NCI-H226 (cell line): ENCODE measurements around the gene ANKS3.

ENCODE experiments used
- DNase-seq: peaks from one replicate; pipeline ENCODE4 v3.0.0-alpha.2; 2015

The ANKS3 gene

DNA sequence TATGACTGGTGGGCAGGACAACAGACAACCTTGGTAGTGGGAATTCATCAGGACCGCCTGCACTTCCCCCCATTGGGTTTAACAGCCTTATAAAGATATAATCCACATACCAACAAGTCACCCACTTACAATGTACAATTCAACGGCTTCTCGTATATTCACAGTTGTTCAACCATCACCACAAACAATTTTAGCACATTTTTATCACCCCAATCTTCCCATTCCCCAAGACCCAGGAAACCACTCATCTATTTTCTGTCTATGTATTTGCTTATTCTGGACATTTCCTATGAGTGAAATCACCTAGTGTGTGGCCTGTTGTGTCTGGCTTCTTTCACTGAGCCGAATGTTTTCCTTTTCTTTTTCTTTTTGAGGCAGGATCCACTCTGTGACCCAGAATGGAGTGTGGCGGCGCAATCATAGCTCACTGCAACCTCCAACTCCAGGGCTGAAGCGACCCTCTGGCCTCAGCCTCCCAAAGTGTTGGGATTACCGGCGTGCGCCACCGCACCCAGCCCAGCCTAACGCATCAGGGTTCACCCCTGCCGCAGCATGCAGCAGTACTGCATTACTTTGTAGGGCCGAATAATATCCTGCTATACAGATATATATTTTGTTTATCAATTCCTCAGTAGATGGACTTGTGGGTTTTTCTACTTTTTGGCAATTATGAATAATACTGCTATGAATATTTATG lies 10.9 kb downstream of the ANKS3 start:
- no peak for DNase-seq

DNA sequence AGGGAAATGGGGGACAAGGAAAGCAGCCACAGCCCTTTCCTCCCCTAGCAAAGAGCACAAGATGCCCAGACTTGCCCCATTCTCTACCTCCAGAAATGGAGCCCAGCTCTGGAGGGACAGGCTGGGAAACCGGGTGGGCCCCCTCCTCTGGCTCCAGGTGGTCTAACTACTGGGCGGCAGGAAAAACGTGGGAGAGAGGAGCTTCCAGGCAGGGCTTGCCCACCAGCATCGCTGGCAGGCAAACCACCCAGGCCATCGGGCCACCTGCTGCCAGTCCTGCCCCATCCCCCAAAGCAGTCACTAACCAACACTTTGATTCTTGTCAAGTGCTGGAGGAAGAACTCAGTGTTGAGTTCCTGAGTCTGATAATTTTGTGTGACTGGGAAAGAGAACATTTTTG lies 15.6 kb downstream of the ANKS3 start:
- no peak for DNase-seq

DNA sequence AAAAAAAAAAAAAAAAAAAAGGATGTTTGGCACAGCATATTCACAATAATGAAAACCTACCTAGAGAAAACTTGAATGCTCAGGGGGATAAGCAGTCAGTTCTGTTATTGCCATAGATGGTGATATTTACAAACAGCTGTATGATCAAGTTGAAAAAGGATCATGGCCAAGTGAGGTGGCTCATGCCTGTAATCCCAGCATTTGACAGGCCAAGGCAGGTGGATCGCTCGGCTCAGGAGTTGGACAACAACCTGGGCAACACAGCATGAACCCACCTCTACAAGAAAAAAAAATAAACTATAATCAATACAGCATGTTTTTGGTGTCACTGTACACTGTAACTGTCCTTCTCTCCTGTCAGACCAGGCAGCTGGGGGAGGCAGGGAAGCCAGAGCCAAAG lies 19.1 kb downstream of the ANKS3 start:
- no peak for DNase-seq

DNA sequence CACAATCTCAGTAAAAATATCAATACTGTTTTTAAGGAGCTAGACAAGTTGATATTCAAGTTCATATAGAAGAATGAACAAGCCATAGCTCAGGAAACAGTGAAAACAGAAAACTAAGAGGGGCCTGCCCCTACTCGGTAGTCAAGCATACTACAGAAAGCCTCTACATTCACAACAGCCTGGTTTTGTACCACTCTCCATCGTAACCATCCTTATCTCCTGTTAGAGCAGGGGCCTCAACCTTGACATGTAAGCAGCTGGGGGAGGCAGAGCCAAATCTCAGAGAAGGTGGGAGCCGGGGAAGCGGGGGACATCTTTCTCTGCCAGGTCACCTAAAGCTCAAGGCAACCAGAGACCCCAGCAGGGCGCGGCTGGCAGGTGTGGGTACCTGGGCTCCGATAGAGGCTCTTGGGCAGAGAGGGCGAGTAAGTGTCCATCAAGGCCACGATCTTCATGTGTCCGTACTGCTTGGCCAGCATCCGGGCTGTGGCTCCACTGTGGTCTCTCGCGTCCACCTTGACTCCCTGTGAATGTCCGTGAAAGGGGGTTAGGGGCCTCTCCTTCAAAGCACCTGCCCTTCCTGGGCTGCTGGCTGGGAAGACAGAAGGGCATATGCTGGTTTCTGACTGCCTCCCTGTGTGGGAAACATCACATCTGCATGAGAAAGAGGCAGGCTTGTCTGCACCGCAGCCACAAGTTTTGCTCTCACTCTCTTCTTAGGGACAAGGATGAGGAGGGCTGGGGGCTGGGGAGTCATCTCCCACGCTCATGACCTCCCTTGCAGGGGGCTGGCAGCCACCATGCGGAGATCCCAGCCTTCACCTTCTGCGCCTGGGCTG lies 20.2 kb downstream of the ANKS3 start:
- no peak for DNase-seq

DNA sequence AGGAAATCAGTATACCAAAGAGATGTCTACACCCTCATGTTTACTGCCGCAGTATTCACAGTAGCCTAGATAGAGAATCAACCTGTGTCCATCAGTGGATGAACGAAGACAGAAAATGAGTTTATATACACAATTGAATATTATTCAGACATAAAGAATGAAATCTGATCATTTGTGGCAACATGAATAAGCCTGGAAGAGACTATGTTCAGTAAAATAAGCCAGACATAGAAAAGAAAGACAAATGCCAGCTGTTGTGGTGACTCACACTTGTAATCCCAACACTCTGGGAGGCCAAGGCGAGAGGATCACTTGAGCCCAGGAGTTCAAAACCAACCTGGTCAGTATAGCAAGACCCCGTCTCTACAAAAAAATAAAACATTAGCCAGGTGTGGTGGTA lies 24.6 kb downstream of the ANKS3 start:
- DNase-seq, result no peak

DNA sequence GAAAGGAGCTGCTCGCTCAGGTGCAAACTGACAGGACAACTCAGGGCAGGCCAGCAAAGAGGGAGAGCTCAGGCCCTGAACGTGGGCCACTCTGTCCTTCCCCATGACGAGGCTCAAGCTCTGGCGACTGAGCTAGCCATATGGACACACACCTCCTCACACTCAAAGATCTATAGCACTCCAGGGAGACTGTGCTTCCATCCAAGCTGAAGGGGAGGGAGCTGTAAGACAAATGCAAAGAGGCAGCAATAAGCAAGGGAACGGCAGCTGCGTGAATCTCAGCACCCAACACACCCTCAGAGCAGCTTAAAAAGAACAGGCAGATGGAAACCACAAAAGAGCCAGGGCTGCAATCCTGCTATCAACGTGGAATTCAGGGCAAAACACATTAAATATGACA lies 27.2 kb downstream of the ANKS3 start:
- DNase-seq, result no peak

DNA sequence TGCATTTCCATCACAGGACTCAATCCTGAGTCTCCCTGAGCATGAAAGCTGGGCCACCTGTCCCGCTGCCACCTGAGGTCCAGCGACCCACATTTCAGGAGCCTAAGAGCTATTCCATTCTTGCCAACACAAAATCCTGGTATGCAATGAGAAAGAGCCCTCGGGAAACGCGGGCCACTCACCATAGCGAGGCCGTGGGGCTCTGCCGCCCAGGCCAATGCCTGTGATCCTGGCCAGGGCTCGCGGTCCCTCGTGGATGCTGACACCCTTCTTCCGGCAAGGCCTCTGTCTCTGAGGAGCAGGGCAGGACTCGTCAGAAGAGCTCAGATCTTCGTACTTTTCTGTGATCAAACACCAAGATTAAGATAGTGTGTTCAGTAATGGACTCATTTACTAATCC lies 29.2 kb downstream of the ANKS3 start:
- no peak for DNase-seq

DNA sequence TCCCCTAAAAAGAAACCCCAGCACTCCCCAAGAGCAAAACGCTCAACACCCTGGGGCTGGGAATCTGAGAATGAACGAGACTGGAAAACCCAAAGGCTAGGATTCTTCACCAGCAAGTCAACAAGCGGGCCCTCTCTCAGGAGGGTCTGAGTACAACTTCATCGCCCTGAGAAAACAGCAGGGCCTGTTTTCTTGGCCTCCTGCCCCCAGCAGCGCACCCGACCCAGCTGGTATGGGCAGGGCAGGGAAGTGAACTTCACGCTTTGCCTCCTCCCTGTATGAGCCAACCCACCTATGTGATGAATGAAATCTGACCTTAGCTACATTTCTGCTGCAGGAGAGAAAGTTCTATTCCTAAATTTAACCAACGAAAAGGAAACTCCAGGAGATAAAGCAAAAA lies 29.6 kb downstream of the ANKS3 start:
- no peak for DNase-seq

DNA sequence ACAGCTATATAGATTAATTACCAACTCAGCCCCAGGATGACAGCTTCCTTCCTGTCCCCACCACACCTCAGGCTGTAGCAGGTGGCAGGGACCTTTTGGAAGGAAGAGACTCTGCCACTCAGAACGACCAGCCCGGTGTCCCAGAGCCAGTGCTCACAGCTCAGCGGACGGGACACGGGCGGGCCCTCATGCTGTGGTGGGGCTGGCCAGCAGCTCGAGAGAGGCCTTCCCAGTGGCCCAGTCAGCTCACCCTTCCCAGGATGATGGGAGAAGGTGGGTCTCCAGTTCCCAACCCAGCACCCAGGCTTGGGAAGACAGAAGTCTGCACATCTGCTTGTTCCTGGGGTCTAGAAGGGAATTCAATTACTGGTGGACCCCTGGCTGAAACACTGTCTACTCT lies 30.2 kb downstream of the ANKS3 start:
- no peak for DNase-seq

DNA sequence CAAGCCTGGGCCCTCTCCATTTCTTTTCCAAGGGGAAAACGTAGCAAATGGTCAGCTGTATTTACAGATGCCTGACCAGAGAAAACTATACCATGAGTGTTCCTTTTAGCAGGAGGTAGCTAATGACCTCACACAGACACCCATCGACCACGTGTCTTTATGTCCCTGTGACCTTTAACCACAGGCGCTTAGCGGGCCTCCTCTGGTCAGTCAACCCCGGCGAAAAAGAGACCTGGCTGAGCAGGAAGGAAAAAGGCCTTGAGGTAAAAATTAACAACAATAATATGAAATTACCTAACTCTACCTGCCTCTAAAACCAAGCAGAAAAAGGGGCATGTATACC lies 31.6 kb downstream of the ANKS3 start:
- no peak for DNase-seq

DNA sequence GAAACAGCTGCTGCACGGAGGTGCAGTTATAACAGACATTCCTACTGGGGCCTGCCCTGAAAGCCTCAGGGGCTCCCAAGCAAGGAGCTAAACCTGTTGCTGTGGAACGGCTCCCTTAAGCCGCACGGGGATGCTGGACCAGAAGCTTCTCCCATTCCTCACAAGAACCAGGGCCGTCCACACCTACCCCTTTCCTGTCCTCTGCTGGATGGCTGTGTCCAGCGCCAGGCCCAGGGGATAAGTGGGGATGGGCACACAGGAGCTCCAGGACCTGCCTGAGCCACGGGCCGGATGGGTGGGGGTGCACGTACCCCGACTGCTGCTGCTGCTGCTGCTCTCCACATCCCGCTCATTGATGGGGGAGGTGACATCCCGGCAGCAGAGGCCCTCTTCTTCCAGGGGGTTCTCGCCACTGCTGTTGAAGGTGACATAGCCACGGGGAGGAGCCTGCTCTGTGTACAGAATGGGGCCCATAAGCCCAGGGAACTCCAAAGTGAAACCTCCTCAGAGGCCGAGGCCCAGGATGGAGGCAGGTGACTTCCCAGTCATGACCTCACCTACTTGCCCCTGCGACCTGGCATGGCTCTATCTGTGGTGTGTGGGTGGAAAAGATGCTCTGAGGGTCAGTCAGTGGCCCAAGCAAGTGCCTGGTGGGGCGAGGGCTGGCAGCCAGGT lies 32.1 kb downstream of the ANKS3 start:
- no peak for DNase-seq

DNA sequence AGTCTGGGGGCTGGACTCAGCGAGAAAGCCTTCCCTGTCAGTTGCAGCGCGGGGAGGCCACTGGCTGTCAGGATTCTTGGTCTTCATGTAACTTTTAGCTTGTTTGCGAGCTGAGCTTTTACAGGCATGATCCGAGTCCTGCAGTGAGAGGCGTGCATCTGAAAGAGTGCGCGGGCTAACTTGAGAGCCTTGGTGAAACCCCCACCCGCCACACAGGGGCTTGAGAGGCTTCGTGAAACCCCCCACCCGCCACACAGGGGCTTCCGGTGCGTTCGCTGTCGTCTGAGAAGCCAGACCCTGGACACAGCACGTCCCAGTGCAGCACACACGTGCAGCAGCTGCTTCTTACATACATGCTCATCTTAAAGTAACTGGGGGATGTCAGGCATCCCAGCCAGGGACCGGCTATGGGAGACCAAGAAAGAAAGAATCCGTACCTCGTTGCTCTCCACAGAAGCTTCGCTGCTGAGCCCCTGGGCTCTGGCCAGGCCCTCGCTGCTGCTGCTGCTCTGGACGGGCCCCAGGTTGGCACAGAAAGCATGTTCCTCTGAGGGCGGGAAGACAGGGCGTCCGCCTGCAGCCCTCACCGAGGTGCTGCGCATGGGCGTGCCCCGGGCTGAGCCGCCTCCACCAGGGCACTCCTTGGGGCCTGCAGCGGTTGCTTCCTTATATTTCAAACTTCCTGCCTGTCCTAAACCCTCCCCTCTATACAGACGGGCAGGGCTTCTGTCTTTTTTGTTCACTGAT lies 32.9 kb downstream of the ANKS3 start:
- DNase-seq, result no peak

DNA sequence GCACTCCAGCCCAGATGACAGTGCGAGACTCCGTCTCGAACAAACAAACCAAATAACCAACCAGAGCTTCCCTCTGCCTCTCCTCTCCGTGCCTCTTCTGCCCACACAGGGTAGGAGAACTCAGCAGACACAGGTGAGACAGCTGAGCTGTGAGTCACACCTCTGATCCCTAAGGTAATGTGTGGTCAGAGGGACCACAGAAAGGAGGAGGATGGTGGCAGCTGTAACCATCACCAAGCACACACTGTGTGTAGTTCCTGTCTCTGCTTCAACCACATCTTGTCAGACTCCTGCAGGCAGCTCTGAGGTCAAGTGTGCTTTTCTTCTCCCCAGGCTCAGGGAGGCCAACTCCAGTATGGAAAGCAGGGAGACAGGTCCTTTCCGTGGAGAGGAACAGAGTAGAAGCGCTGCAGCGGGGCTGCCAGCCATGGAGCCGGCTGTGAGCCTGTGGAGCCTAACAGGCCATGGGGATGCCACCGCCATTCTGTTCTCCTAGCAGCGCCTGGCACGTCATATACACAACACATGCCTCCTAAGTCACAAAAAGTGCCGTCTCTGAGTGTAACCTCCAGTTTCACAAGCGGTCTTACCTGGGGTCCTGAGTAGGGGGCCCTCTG lies 33.6 kb downstream of the ANKS3 start:
- DNase-seq, result no peak

DNA sequence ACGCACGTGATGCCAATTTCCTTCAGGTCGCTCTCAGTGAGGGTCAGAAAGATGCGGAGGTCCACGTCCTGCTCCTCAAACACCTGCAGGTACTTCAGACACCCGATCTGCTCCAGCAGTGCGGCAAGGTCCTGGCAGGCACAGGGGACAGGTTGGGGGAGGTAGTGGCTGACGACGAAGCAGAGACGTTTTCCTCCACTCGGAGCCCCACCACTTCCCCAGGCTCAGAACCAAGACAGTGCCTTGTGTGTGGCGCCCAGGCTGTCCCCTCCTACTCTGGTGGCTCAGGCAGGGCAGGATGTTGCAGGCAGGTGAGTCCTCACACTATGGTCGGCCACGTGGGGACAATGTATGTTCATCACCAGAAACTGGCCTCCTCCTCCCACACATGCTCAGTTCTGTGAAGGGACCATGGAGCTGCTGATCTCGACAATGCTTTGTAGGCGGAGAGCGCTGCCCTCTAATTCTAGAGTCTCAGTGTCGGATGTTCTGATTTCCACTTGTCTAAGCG lies 35.0 kb downstream of the ANKS3 start:
- DNase-seq, result no peak

DNA sequence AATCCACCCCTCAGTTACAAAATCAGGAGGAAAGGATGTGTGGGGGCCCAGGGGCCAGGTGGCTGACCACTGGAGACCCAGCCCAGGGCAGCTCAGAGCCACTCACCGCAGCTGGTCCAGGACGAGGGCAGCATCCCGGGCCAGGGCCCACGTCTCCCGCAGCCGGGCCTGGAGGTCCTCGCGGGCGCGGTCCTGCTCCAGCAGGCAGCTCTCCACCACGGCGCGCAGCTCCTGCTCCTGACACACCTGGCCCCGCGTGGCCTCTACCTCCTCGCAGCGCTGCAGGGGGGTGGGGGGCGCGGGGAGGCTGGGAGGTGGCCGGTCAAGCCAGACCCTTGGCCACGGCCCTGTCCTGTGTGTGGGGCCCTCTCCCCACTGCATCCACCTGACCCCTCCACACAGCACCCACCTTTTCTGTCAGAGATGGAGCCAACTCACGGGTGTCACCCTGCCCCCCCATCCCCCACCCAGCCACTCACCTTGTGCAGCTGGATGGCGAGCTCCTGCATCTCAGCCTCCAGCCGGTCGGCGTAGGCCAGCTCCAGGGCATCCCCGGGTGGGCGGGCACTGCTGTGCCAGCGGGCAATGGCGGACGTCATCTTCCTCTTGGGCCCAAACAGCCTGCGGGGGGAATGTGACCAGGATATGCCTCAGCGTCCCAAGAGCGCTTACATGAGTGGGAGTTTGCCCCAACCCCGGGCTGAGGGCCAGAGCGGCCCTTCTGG lies 35.6 kb downstream of the ANKS3 start:
- no peak for DNase-seq

DNA sequence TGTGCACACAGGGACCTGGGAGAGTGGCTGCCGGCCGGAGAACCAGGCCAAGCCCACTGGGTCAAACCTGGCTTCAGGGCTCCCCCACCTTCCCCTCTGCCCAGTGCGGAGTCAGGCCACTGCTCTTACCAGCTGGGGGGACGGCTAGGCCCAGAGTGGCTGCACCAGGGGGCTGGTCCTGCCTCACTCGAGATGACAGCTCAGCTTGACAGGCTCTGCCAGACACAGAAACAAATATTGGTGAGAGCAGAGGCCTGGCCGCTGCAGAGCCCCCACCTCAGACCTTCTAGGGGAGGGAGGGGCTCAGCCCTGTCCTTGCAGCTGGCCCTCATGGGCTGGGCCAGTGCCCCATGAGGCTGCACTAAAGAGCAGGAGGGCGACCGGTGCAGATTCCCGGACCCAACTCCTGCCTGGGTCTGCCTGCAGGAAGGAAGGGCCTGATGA lies 36.2 kb downstream of the ANKS3 start:
- DNase-seq, result no peak

DNA sequence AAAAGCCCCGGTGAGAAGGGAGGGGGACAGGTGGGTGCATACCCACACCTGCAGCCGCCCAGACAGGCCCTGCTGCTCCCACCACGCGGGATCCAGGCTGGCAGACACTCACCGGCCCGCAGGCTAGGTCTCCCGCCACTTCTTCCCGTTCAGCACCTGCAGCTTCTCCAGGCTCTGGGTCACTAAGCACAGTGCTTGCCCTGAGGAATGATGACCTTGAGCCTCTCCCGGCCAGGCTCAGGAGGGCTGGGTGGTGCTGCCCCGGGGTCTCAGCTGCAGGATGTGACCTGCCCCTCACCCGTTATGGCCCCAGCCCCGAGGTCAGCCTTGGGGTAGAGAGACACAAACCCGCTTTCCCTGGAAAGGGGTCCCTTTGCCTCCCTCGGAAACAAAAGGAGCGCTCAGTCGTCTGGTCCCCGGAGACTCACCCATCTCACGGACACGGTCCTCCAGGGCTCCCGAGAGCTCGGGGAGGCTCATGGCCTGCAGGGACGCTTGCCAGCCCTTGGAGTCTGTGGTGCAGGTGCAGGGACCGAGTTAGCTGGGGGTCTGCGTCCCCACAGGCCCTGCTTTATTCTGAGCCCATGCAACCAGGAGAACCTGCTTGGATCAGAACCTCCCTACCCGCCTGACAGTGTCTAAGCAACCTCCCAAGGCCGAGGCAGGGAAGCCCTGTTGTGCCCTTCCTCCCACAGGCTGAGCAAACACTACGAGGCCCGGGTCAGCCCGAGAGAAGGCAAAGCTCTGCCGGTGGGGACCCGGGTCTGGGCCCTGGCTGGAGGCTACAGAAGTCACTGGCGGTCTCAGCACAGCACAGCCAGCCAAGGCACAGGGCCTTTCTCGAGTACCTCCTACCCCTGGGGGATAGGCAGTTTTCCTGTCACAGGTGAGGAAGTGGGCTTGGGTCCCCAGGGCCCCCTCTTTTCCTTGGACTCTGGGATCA lies 36.9 kb downstream of the ANKS3 start:
- DNase-seq, result no peak

DNA sequence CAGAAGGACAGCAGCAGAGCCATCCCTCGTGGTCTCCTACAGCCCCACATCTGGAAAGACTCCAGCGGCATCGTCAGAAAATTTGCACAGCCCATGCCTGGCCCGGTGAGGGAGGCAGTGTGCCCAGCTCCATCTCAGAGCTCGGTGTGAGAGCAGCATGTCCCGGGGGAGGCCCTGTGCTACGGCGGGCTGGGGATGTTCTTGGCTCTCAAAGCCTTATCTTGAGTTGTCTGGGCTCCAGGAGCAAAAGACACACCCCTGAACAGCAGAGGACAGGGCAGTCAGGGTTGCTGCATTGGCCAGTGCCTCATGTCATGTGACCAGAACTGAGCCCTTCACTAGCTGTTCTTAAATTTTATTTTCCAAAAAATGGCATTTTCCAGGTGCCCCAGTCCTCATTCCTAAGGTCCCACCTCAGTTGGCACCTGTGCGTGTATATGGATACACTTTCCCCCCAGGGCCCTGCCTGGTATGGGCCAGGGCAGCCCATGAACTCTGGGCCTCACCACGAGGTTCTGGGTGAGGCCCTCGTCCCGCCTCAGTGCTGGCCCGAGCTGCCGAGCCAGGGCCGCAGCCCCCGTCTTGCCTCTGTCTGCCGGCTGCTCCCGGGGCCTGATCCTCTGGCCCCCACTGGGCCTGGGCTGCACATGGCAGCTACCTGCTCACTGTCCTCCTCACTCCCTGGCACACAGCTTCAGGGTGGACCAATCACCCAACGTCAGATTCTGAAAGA lies 37.7 kb downstream of the ANKS3 start:
- no peak for DNase-seq

DNA sequence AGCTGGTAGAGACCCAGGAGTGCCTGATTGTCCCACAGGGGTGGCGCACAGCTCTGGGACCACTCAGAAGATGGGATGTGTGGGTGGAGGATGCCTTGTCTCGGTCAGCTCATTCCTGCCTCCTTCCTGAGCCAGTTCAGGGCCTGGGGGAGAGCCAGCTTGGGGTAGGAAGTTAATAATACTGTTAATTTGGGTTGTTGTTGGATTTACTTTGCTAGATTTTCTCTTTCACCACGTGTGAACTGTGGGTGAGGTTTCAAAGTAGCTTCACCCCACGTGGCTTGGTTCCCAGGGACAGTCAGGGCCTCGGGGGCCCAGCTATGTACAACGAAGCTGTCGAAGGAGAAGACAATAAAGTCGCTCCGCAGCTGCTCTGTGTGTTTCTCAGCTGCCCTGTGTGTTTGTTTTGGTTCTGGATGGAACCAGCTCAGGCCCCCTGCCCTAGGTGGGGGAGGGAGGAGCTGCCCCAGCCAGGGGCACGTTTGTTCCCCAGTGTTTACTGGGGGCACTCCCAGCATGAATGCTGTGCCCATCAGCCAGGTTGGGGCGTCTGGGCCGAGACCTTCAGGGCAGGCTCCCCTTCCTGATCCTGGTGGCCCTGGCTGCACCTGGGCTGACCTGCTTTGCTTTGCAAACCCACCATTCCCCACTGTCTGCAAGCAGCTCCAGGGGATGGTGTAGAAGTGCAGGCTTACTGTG lies 38.4 kb downstream of the ANKS3 start:
- DNase-seq, result no peak
